DMS153 treated with DMSO at 0.1 percent for 48 hours (cell line): Measurements from ENCODE around the gene MTMR1.

Experiments
- DNase-seq: peaks from one replicate; lab custom pipeline; 2025; ENCODE audit not compliant: unreplicated experiment; lab: John Stamatoyannopoulos, UW

MTMR1 gene

DNA sequence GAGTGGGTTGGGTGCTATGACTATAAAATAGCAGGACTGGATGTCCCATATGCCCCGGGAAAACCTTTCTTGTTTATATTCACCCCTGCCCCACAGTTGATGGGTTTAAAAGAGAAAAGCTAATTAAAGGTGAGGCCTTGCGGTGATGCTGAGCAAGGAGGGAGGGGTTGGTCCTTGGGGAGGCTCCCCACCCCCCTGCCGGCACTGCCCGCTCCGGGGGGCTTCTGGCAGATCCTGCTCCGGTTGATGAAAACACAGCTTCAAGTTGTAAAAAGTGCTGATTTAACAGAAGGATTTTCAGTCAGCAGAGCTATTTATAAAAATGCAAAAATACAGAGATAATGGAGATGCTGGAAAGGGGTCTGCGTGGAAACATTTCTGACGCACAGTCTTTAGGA is 68.6 kb downstream of the MTMR1 start:
- no peak for DNase-seq

DNA sequence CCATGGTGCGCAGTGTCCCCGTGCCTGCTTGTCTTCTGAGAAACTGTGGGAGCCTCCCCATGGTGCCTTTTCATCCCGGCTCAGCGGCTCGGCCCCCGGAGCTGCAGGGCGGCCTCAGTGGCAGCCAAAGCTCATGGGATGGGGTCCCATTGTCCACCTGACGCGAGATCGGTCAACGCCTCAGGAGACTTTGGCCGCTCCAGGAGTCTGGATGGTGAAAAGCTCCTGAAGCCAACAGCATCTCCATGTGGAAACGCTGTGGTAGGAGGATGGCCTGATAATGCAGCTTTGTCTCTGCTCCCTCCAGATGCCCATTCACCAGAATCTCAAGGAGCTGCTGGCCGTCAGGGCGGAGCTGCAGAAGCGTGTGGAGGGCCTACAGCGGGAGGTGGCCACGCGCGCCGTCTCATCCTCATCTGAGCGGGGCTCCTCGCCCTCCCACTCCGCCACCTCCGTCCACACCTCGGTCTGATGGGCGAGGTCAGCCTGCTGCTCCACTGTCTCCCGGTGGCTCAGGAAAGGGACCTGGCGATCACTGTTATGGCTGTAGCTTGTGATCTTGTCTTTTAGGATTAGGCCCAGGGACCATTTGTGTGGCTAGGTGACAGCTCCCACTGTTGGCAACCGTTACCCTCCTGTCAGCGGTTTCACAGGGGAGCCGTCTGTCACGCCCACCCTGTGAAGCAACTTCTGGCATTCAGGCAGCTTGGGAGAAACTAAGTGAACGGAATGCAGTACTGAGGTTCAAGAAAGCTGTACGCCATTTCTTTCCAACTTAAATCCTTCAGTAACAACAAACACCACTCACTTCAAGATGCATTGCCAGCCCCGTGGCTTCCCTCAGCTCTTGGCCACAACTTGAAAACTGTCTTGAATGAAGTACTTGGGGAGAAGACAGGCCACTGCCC is 69.3 kb downstream of the MTMR1 start:
- DNase-seq, result no peak

DNA sequence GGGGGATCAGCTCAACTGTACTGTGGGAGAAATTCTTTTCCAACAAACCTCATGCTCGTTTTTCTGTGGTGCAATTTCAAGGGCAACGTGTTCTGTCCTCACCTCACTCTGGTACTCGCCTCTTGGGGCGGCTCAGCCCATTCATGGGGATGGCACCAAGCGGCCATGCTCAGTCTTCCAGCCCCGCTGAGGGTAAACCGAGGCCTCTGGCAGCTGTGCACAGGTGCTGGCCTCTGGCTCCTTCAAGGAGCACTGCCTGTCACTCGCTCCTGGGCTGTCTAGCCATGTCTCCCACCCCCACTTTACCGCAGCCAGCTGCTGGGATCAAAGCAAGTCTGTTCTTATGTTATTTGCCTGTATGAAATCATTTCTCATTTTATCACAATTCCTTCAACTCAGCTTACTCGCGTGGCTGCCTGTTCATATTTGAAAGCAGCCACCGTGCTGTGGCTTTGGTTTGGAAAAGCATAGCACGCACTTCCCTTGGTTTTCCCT is 70.2 kb downstream of the MTMR1 start:
- DNase-seq, result no peak

DNA sequence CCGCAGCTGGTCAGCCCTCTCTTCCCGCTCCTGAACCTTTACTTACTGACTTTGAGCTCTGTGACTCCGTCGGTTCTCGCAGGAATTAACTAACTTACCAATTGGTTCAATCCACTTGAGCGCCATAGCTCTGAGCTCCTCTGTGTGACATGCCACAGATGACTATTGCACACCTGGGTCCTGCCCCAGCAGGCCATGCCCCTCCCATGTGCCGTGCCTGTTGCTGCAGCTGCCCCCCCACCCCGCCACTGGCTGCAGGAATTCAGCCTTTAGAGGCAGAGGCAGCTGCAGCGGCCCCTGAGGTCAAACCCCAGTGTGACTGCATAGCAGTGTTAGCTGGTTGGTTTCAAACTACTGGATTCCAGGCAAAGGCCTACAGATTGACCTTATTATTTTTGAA is 70.6 kb downstream of the MTMR1 start:
- DNase-seq, result no peak

DNA sequence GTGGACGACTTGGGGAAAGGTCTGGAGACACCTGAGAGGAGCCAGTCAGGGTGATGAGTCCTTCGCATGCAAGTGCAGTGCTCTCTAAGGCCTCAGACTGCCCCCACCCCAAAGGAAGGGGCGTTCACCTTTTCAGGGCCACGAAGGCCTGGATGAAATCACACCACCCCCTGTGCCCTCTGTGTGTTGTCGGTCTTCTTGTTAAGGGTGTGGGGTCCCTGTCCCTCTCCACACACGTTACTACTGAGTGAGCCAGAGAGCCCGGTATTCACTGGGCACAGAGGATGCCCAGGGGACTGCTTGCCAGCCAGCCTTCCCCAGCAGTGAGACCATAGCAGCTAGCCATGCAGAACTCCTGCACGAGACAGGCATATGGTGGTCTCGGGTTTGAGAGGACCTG is 72.0 kb downstream of the MTMR1 start:
- DNase-seq, result no peak

DNA sequence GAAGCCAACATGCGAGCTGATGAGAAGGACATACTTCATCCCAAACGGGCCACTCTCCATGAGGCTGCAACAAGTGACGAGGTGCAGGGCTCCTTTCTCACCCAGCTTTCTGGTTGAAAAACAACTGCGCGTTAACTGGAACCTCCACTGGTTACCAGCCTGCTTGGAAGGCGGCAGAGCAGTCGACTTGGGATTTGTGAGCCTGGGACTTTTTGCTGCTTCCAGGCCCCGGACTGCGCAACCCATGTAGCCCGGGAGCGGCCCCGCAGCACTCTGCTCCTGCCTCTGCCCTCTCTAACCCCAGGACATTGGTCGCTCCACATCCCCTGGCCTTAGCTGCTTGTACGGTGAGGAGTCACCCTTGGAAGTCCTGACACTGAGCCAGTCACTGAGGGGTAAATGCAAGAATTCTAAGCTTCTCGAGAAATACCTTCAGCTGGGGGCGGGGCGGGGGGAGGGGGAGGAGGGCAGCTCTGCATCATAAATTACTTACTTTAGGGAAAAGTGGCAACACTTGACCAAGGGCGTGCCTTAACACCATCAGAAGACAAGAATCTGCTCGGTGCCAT is 72.7 kb downstream of the MTMR1 start:
- DNase-seq, result no peak

DNA sequence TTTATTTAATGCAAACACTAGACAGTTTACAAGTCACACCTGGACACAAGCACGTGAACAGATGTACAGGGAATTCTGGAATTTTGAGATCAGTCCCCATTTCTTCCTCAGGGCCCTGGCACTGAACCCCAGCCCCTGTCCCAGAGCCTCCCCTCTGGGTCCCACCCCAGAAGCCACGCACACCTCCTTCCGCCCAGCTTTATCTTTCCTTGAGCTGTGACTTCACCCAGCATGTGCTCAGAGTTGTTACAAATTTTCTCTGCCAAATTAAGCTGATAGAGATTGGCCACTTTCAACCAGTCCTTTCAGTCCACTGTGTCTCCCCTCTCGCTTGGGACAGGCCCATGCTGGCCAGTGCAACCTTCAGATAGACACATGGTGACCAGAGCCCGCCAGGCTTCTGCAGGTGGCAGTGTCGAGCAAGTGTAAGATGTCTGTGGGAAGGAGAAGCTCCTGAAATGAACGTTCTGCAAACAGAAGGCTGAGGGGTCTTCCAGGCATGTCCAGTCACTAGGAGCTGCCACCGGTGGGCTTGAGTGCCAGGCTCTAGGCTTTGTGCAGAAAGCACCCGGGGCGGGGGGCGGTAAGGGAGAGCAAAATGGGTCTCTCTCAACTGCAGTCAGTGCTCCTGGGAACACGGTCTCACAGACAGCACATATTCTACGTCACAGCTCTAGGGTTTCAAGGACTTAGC is 73.3 kb downstream of the MTMR1 start:
- DNase-seq, result no peak

DNA sequence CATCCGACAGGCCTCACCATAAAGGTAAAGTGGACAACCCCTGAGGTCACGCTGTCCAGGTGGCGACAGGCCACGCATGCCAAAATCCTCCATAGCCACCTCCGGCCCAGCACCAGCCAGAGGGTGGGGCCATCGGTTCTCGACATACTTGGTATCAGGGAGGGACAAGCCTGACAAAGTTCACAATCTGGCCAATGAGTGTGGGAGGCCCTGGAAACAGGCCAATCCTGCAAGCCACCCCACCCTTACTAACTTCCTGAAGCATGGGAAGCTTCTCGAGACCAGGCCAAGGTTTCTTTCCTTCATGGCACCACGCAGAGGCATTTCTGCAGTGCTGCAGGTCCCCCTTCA is 73.8 kb downstream of the MTMR1 start:
- DNase-seq, result no peak

DNA sequence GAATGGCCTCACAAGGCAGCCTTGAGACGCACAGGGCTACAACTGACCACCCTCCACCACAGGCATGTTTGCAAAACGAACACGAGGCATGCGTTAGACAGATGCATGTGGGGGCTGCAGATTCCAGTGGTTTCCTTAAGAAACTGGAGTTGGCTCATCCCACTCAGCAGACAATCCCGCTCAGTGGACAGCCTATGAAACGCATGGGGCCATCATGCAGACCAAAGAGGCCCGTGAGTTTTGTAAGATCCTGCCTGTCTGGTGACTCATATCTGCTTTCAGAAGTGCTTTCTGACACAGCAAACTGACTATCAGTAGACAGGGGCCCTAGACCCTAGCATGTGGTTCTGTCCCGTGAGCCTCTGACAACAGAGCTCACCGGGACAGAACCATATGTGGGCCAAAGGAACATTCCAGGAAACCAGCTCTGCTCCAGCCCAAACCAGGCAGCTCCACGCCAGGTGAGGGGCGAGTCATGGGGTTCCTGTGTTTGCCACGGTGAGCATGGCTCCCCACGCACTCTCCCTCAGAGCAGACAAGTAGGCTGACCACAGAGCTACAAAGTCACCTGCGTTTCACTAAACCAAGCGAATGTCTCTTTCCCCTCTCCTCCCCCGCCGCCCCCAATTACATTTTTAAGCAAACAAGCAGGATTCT is 74.4 kb downstream of the MTMR1 start:
- no peak for DNase-seq

DNA sequence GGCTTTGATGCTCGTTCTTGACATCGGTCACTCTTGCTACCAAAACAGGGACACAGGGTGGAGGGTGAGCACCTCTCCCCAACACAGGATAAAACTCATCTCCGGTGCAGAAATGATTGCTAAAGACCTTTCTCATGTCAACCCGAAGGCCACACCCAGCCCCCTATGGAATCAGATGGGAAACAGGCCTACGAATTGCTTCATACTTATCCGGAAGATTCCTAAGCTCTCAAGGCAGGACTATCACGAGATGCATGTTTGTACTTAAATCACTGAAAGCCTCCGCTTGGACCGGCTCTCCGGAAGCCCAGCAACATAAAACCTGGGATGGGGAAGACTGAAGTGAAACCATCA is 74.9 kb downstream of the MTMR1 start:
- DNase-seq, result no peak

DNA sequence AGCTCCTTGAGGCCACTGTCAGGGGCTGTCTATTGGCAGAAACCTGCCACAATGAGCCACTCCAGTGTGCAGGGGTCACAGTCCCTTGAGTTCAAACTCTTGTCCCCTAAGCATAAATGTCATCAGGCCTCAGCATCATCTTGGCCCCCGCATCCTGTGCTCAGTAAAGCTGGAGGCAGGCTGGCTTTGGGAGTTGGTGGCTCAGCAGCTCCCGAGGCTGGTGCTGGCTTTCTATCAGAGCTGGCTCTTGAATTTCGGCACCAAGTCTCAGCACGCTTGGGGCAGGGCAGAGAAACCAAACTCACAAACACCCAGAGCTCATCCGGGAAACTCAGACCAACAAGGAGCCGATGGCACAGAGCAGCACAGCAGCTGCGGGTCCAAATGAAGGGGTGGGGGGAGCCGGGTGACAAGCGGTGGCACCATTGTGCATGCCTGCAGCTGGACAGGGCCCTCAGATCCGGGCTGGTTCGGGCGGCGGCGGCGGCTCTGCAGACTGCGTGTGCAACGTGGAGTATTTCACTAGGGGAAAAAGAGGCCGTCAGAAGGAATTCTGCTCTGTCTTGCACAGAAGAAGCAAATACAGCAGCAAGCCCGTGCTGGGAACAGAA is 75.5 kb downstream of the MTMR1 start:
- no peak for DNase-seq

DNA sequence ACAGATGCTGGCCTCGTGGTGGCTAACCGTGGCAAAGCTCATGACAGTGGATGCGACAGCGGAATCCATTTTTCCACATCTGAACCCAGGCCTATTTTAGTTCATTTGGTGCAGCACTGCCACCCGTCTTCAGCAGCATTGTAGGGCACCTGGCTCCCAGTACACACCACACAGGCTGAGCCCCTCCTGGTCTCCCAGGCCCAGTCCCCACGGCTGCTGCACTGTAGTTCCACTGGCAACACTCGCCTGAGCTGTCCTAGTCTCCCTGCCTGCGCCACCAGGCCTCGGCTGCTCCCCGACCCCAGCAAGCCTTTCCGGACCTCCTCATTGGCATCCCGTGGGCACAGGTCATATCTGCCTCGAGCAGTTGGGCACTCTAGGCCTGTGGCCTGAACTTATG is 76.2 kb downstream of the MTMR1 start:
- no peak for DNase-seq

DNA sequence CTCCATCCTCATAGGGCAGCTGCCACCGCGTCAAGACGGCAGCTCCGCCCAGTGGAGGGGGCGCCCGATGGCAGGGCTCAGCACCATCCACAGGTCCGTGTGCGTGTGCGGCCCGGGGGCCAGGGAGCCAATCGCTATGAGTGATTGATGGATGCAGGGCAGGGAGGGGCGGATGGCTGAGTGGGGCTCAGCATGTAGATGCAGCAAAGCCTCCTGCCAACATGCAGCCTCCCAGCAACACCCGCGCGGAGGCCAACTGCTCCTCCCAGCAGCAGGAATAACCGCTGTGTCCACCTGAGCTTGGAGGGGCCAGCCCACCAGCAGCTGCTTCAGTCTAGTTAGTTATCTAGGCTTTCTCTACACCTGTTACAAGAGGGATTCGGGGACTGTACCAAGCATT is 77.4 kb downstream of the MTMR1 start:
- DNase-seq, result no peak

DNA sequence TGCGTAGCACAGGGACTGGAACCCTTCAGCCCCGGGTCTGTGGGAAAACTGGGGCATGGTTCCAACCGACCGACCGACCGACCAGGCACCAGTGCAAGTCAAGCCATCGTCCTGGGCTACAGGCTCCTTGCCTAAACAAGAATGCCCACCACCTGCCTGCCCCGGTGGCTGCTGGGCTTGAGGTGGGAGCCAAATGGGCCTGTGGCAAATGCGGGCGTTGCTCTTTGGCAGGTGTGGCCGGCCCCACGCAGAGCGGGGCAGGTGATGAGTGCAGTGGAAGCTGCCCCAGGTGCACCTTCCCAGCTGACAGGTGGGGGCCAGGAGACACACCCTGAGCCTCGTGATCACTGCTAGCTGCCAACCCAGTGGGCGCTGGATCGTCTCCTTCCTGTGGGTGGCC is 77.9 kb downstream of the MTMR1 start:
- no peak for DNase-seq

DNA sequence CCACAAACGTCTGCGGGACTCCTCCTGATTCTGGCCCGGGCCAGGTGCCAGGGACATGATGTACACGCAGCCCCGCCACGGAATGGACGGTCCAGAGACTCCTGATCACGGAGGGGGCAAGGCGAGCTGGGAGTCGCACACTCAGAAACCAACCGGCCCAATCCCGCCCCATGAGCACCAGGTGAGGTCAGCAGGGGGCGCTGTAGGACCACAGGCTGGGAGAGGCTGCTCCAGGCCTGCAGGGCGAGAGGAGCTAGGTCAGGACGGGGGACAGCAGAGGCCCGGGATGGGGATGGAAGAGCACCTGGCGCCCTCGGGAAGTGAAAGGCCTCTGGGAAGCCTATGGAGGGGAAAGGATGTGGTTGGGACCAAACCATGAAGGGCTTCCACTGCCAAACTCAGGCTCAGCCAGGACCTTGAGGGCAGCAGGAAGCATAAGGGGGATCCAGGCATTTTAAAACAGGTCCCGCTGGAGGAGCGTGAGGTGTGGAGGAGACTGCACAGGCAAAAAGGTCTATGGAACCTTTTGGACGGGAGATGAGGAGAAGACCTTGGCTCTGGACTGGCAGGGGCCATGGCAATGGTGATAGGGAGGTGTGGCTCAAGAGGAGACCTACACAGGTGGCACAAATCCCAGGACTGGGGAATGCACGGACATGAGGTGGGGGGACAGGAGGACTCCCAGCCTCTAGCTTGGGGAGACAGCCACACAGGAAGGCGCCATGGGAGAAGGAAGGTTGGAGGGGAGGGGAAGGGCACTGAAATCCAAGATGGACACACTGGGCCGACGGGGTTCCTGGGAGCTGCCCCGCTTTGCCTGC is 79.2 kb downstream of the MTMR1 start:
- peak; percentile 56 for DNase-seq

DNA sequence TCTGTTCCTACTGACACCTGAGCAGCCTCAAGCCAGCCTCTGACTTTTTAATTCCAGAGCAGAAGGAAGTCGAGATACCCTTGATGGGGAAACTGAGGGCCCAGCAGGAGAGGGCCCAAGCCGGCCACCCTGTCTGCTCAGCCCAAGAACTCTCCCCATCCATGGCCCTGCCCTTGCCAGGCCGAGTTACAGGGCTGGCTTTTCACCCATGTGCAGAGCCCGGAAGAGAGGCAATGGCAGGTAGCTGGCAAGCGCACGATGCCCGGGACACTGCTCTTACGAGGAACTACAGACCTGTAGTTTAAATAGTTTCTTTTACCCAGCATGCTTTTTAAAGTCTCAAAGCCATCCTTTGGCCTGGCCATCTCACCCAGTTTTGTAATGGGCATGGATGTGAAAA is 79.9 kb downstream of the MTMR1 start:
- no peak for DNase-seq

DNA sequence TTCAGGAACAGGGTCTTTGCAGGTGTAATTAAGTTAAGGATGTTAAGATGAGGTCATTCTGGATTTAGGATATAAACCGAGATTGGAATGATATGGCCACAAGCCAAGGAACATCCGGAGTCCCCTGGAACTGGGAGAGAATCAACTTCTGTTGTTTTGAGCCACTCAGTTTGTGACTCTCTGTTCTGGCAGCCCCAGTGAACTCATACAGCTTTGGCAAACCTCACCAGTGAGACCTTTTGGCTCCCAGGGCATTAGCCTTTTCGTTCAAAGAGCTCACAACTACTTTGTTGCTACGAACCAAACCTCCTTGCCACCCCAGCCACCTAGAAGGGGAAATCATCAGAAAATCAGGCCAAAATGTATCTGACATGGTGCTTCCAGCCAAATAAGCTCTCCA is 80.4 kb downstream of the MTMR1 start:
- no peak for DNase-seq

DNA sequence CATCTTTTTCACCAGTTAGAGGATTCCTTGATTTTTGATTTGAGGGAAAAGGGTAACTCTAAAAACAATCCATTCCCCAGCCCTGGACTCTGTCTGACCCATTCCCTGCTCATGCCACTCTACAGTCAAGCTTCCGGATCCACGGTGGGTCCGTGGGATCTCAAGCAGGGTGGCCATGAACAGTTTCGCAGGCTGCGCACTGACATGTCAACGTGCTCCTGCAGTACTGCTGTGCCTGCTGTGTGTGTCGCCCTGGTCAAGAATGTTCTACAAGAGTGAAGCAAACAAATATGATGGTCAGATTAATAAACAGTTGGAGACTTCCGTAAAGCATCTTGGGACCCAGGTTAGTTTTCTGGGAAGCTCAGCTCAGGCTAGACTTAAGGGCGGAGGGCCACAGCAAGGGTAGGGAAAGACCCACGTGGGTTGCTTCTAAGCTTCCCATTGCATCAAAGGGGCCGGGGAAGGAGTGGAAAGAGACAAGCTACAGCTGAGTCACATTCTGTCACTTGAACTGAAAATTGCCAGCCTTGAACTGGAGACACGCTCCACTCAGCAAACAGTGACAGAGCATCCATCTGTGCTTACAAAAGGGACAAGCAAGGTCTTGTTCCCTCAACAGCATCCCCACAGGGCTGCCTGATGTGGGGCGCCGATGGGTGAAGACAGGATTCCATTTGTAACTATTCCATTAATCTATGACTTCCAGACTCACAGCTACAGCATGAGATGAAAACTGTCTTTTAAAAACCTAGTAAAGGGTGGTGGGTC is 81.8 kb downstream of the MTMR1 start:
- no peak for DNase-seq

DNA sequence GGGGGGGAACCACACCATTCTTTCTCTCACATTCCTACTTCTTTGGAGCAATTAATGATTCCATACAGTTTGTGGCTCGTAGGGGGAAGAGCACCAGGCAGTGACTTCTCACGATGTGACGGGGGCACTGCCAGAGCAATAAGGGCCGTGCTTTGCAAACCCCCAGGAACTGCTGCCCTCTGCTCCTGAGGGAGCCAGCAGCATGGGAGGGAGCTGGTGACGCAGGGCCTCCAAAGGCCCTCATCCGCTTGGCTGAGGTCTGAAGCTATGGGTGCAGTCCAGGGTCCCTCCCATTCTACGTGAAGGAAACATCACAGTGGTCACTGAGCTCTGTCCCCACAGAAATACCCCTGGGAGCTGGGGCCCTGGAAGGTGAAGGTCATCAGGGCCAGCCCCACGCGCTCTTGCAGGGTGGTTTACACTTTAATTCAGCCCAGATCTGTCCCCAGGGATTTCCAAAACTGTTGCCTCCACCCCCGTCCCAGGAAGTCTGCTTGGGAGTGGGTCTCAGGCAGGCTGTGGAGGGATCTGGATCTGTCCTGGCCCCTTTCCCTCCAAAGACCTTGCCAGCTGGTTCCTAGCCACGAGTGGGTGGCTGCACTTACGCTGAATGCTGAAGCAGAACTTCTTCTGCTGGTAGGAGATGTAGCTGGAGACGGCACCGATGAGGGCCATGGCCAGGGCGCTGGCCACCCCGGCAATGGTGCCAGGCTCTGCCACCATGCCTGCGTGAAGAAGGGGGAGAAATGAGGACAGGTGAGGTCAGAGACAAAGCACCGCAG is 82.6 kb downstream of the MTMR1 start:
- no peak for DNase-seq
